AG04450 (cell line): ENCODE data around the gene PCSK6. TPM values are rescaled to one million over a fixed set of nuclear protein-coding genes. Genes with fewer than 3 reads are reported as not detected.

Experiments
- CTCF ChIA-PET: fragments of 300-600, 350-600 bp; formaldehyde crosslinking; extraction: SDS; loops from one replicate; lab custom pipeline; 2022; ENCODE audit warnings: antibody characterized with exemption, inconsistent platforms; lab: Charles Lee
- POLR2A ChIA-PET: fragments of 350-600 bp; formaldehyde crosslinking; extraction: SDS; loops from one replicate; lab custom pipeline; 2021; ENCODE audit warnings: antibody characterized with exemption, inconsistent platforms; lab: Yijun Ruan, JAX
- DNase-seq: peaks from one replicate; pipeline ENCODE4 v3.0.0-alpha.2; 2011; ENCODE audit warnings: low read depth, low spot score
- H3K27ac ChIP-seq: one replicate; pipeline ENCODE4 v1.5.1; 2012; ENCODE audit warnings: low read depth, low read length, control low read depth
- H3K27me3 ChIP-seq: one replicate; pipeline ENCODE4 v1.6.0; 2012; ENCODE audit warnings: low read length; ENCODE audit not compliant: control insufficient read depth, insufficient read depth
- H3K4me3 ChIP-seq: 2 replicates; pipeline ENCODE4 v1.5.1; 2011; ENCODE audit warnings: mild to moderate bottlenecking, low read depth, low read length, control low read depth
- H3K9me3 ChIP-seq: 2 replicates; pipeline ENCODE4 v1.5.1; 2012; ENCODE audit warnings: low read length; ENCODE audit not compliant: control insufficient read depth, insufficient read depth
- polyA plus RNA-seq: library from polyadenylated mRNA; depleted of rRNA; stranded (reverse); fragments of >200 nt; gene quantifications from 2 replicates; pipeline ENCODE4 v1.2.3, GENCODE V29; 2011
- TF ChIP-seq, protein P1 (sequence below): IDR thresholded peaks from 2 replicates; pipeline ENCODE4 v1.5.1; 2011; ENCODE audit warnings: low read depth, low read length, control low read depth, inconsistent platforms

The PCSK6 gene
- polyA plus RNA-seq, 1 experiment = 0.06 TPM

DNA sequence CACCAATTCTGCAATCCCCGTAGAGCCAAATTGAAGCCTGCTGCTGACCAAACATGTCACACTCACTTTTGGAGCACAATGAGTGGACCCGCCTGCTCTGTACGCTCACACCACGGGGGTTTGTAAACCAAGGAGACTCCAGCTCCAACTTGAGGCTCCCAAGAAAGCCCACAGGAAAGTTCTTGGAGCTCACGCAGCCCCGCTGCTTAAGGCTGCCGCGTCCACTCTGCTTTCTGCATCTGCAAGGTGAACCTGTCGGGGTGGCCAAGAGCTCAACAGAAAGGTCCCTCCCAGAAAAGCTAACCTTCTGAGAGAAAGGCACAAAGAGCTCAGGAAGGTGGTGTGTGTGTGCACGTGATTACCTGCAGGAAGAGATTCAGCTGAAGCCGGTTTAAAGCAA is 94.9 kb downstream of the PCSK6 start:
- DNase-seq = no peak
- Histone ChIP-seq H3K4me3 (no peak overlapping the region), H3K27ac (no peak overlapping the region), H3K27me3 (peaks cover 2% of the 10 kb centered on the region), H3K9me3 (peaks cover 3% of the 10 kb centered on the region; the same call in 1 of the 2 replicates)
- ChIA-PET CTCF (no interaction called here), POLR2A (no interaction called here)
- TF ChIP-seq, protein P1, sequence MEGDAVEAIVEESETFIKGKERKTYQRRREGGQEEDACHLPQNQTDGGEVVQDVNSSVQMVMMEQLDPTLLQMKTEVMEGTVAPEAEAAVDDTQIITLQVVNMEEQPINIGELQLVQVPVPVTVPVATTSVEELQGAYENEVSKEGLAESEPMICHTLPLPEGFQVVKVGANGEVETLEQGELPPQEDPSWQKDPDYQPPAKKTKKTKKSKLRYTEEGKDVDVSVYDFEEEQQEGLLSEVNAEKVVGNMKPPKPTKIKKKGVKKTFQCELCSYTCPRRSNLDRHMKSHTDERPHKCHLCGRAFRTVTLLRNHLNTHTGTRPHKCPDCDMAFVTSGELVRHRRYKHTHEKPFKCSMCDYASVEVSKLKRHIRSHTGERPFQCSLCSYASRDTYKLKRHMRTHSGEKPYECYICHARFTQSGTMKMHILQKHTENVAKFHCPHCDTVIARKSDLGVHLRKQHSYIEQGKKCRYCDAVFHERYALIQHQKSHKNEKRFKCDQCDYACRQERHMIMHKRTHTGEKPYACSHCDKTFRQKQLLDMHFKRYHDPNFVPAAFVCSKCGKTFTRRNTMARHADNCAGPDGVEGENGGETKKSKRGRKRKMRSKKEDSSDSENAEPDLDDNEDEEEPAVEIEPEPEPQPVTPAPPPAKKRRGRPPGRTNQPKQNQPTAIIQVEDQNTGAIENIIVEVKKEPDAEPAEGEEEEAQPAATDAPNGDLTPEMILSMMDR = no peak

DNA sequence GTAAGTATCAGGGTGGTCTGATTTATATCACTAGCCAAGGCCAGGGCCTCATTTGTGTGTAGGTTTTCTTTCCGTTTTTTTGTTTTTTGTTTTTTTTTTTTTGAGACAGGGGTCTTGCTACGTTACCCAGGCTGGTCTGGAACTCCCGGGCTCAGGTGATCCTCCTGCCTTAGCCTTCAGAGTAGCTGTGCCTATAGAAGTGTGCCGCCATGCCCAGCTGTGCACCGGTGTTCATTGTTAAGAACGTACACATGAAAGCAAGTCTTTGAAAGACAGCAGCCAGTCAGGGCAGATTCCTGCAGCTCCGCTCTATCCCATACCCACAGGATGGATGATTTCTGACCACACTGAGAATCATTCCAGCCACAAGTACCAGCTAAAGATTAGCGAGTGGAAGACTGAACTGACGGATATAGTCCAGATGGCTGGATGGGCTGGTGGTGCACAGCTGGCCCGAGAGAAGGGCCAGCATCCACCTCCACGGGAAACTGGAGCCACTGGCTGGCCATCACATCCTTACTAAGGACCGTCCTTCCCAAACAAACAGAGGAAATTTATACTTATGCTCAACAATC is 95.4 kb downstream of the PCSK6 start:
- no peak overlapping the region for H3K27ac ChIP-seq
- peaks cover 3% of the 10 kb centered on the region; the same call in 1 of the 2 replicates for H3K9me3 ChIP-seq
- no peak for DNase-seq
- ChIA-PET CTCF (no interaction called here), POLR2A (no interaction called here)
- no peak overlapping the region for H3K4me3 ChIP-seq
- H3K27me3 ChIP-seq = peaks cover 2% of the 10 kb centered on the region
- TF ChIP-seq, protein P1 = no peak

GRCh38 chr15:101393172-101393571 is 96.3 kb downstream of the PCSK6 start:
- Histone ChIP-seq H3K27me3 (peaks cover 2% of the 10 kb centered on the region), H3K4me3 (no peak overlapping the region), H3K9me3 (peaks cover 3% of the 10 kb centered on the region; the same call in 1 of the 2 replicates), H3K27ac (no peak overlapping the region)
- CTCF ChIA-PET = no interaction called here
- DNase-seq = no peak
- TF ChIP-seq, protein P1 = no peak
- POLR2A ChIA-PET = no interaction called here

- TF ChIP-seq, protein P1 = no peak
- Histone ChIP-seq H3K4me3 (no peak overlapping the region), H3K9me3 (no peaks in the 10 kb centered on the region), H3K27ac (no peak overlapping the region), H3K27me3 (peaks cover 2% of the 10 kb centered on the region)
- ChIA-PET POLR2A (no interaction called here), CTCF (interaction anchor here (0.7 kb wide), 1 partner anchor 858 kb away, joined by 3 read pairs; no protein-coding TSS in a partner anchor)
- DNase-seq = no peak
These were observed 97.4 kb downstream of the PCSK6 start for GRCh38 chr15:101391981-101392640.

DNA sequence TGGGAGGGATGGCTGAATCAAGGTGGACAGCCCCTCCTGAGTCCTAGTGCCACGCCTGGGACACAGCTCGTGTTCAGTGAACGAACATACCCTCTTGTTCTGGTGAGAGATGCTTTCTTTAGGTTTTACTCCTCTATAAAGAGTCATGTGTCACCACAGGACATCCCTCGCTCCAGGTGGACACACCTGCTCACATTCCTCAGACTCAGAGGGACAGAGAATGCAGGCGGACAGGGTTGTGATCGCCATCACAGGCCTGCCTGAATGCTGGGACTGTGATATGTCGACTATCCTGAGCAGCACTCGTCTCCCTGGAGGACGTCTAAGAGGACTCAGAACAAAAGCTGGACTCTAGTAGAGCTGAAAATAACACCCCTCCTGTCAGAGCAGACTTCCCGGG is 98.1 kb downstream of the PCSK6 start:
- TF ChIP-seq, protein P1 = no peak
- ChIA-PET POLR2A (no interaction called here), CTCF (no interaction called here)
- Histone ChIP-seq H3K9me3 (no peaks in the 10 kb centered on the region), H3K27ac (no peak overlapping the region), H3K4me3 (no peak overlapping the region), H3K27me3 (peaks cover 2% of the 10 kb centered on the region)
- no peak for DNase-seq
